Measurements from ENCODE around the gene KNDC1.
"Not testable (repeated sequence)": the region's sequence is repeated elsewhere in the genome, so short reads cannot be mapped to it uniquely, and the experiment has no call there.

Gene KNDC1

DNA sequence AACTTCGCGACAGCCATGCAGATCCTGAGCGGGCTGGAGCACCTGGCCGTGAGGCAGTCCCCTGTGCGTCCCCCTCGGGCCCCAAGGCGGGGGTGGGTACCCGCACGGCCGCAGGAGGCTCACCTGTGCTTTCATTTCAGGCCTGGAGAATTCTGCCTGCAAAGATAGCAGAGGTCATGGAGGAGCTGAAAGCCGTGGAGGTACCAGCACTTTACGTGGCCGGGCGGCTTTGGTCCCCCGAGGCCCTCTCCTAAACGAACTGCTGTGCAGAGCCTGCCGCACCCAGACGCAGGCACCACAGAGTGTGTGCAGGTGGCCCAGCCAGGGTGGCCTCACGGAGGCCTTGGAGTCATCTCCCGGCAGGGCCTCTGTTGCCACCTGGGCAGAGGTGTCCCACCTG lies 58.9 kb downstream of the KNDC1 start:
- H3K4me1 ChIP-seq (ENCODE audit: control insufficient read depth in 5 of 5, insufficient read depth in 5 of 5, low read length in 5 of 5): peaks cover 0 to 4% (median 0%) of the 10 kb centered on the region in 5 donors
- no peak overlapping the region for H3K4me3 ChIP-seq (ENCODE audit: low read depth in 1 of 5, low read length in 5 of 5)
- H3K9me3 ChIP-seq (ENCODE audit: control insufficient read depth in 5 of 5, low read length in 5 of 5): no peaks in the 10 kb centered on the region
- H3K9ac ChIP-seq (ENCODE audit: low read length in 5 of 5): no peak overlapping the region
- no peak overlapping the region for H3K27ac ChIP-seq (ENCODE audit: low read depth, low read length)
- peaks cover 21 to 32% (median 29%) of the 10 kb centered on the region in 5 donors for H3K27me3 ChIP-seq (ENCODE audit: control insufficient read depth in 5 of 5, insufficient read depth in 4 of 5, low read length in 5 of 5)
- no peaks in the 10 kb centered on the region for H3K36me3 ChIP-seq (ENCODE audit: control insufficient read depth in 5 of 5, insufficient read depth in 5 of 5, low read length in 5 of 5)

DNA sequence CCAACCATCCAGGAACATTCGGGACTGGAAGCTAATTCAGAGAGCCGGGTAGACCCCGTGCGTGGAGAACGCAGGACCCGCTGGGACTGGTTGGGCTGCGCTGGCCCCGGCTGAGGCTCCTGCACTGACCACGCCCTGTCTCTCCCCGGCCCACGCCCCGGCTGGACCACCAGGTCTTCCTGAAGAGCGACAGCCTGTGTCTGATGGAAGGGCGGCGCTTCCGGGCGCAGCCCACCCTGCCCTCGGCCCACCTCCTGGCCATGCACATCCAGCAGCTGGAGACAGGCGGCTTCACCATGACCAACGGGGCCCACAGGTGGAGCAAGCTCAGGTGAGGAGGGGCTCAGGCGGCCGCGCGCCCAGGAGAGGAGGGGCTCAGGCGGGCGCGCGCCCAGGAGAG lies 59.8 kb downstream of the KNDC1 start:
- Histone ChIP-seq H3K9me3 (ENCODE audit: control insufficient read depth in 5 of 5, low read length in 5 of 5) (no peaks in the 10 kb centered on the region), H3K4me1 (ENCODE audit: control insufficient read depth in 5 of 5, insufficient read depth in 5 of 5, low read length in 5 of 5) (peaks cover 0 to 4% (median 0%) of the 10 kb centered on the region in 5 donors), H3K27ac (ENCODE audit: low read depth, low read length) (no peak overlapping the region), H3K36me3 (ENCODE audit: control insufficient read depth in 5 of 5, insufficient read depth in 5 of 5, low read length in 5 of 5) (no peaks in the 10 kb centered on the region), H3K27me3 (ENCODE audit: control insufficient read depth in 5 of 5, insufficient read depth in 4 of 5, low read length in 5 of 5) (peaks cover 25 to 34% (median 28%) of the 10 kb centered on the region in 5 donors), H3K4me3 (ENCODE audit: low read depth in 1 of 5, low read length in 5 of 5) (no peak overlapping the region), H3K9ac (ENCODE audit: low read length in 5 of 5) (no peak overlapping the region)

DNA sequence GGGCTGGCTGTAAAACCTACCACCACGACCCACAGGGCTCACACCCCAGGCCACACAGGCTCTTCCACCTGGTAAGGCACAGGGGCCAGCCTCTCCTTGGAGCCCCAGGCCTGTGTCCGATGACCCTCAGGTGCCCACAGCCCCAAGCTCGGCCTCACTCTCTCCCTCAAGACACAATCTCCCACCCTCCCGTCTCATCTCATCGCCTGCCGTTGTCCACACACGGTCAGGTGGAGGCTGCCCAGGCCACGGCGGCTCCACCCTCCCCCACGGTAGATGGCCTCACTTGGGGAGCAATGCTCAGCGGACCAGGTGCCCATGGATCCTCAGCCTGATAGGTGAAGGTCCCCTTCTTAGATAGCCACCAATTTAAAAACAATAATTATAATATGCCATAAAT lies 61.3 kb downstream of the KNDC1 start:
- Histone ChIP-seq H3K27ac (ENCODE audit: low read depth, low read length) (no peak overlapping the region), H3K27me3 (ENCODE audit: control insufficient read depth in 5 of 5, insufficient read depth in 4 of 5, low read length in 5 of 5) (peaks cover 28 to 37% (median 34%) of the 10 kb centered on the region in 5 donors), H3K4me3 (ENCODE audit: low read depth in 1 of 5, low read length in 5 of 5) (no peak overlapping the region), H3K9me3 (ENCODE audit: control insufficient read depth in 5 of 5, low read length in 5 of 5) (no peaks in the 10 kb centered on the region), H3K9ac (ENCODE audit: low read length in 5 of 5) (no peak overlapping the region), H3K36me3 (ENCODE audit: control insufficient read depth in 5 of 5, insufficient read depth in 5 of 5, low read length in 5 of 5) (no peaks in the 10 kb centered on the region), H3K4me1 (ENCODE audit: control insufficient read depth in 5 of 5, insufficient read depth in 5 of 5, low read length in 5 of 5) (peaks cover 0 to 4% (median 0%) of the 10 kb centered on the region in 5 donors)

DNA sequence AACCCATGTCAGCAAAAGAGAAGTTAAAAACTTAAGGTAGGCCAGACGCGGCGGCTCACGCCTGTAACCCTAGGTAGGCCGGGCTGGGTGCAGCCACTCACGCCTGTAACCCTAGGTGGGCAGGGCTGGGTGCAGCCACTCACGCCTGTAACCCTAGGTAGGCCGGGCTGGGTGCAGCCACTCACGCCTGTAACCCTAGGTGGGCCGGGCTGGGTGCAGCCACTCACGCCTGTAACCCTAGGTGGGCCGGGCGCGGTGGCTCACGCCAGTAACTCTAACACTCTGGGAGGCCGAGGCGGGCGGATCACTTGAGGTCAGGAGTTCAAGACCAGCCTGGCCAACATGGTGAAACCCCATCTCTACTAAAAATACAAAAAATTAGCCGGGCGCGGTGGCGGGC lies 61.7 kb downstream of the KNDC1 start:
- not testable (repeated sequence) for H3K9ac ChIP-seq (ENCODE audit: low read length in 5 of 5); H3K9me3 ChIP-seq (ENCODE audit: control insufficient read depth in 5 of 5, low read length in 5 of 5); H3K36me3 ChIP-seq (ENCODE audit: control insufficient read depth in 5 of 5, insufficient read depth in 5 of 5, low read length in 5 of 5); H3K27ac ChIP-seq (ENCODE audit: low read depth, low read length); H3K4me3 ChIP-seq (ENCODE audit: low read depth in 1 of 5, low read length in 5 of 5); H3K4me1 ChIP-seq (ENCODE audit: control insufficient read depth in 5 of 5, insufficient read depth in 5 of 5, low read length in 5 of 5)
- peaks cover 28 to 41% (median 39%) of the 10 kb centered on the region in 5 donors for H3K27me3 ChIP-seq (ENCODE audit: control insufficient read depth in 5 of 5, insufficient read depth in 4 of 5, low read length in 5 of 5)

DNA sequence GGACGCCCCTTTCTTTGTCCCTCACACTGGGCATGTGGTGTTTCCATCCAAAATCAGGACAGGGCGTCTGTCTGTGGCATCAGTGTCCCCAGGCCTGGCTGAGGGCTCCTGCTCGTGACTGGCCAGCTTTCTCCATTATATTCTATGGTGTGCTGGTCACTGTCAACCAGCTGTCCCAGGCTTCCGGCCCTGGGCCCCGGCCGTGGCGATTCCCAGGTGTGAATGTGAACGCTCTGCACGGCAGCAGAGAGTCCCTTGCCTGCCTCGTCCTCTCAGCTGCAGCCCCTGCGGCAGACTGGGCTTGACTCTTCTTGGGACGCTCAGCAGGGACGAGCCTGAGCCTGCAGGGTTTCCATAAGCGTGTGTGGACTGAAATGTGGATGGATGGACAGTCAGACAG lies 64.1 kb downstream of the KNDC1 start:
- H3K36me3 ChIP-seq (ENCODE audit: control insufficient read depth in 5 of 5, insufficient read depth in 5 of 5, low read length in 5 of 5): no peaks in the 10 kb centered on the region
- H3K4me1 ChIP-seq (ENCODE audit: control insufficient read depth in 5 of 5, insufficient read depth in 5 of 5, low read length in 5 of 5): peaks cover 0 to 4% (median 0%) of the 10 kb centered on the region in 5 donors
- peaks cover 27 to 53% (median 46%) of the 10 kb centered on the region in 5 donors for H3K27me3 ChIP-seq (ENCODE audit: control insufficient read depth in 5 of 5, insufficient read depth in 4 of 5, low read length in 5 of 5)
- H3K9me3 ChIP-seq (ENCODE audit: control insufficient read depth in 5 of 5, low read length in 5 of 5): no peaks in the 10 kb centered on the region
- no peak overlapping the region for H3K9ac ChIP-seq (ENCODE audit: low read length in 5 of 5)
- no peak overlapping the region for H3K4me3 ChIP-seq (ENCODE audit: low read depth in 1 of 5, low read length in 5 of 5)
- H3K27ac ChIP-seq (ENCODE audit: low read depth, low read length): no peak overlapping the region

- H3K36me3 ChIP-seq (ENCODE audit: control insufficient read depth in 5 of 5, insufficient read depth in 5 of 5, low read length in 5 of 5): no peaks in the 10 kb centered on the region
- no peak overlapping the region for H3K4me3 ChIP-seq (ENCODE audit: low read depth in 1 of 5, low read length in 5 of 5)
- peaks cover 24 to 50% (median 42%) of the 10 kb centered on the region in 5 donors for H3K27me3 ChIP-seq (ENCODE audit: control insufficient read depth in 5 of 5, insufficient read depth in 4 of 5, low read length in 5 of 5)
- H3K9me3 ChIP-seq (ENCODE audit: control insufficient read depth in 5 of 5, low read length in 5 of 5): no peaks in the 10 kb centered on the region
- H3K4me1 ChIP-seq (ENCODE audit: control insufficient read depth in 5 of 5, insufficient read depth in 5 of 5, low read length in 5 of 5): peaks cover 0 to 4% (median 0%) of the 10 kb centered on the region in 5 donors
- H3K27ac ChIP-seq (ENCODE audit: low read depth, low read length): no peak overlapping the region
- H3K9ac ChIP-seq (ENCODE audit: low read length in 5 of 5): no peak overlapping the region
Observed at GRCh38 chr10:133224756-133225372, 64.8 kb downstream of the KNDC1 start.

DNA sequence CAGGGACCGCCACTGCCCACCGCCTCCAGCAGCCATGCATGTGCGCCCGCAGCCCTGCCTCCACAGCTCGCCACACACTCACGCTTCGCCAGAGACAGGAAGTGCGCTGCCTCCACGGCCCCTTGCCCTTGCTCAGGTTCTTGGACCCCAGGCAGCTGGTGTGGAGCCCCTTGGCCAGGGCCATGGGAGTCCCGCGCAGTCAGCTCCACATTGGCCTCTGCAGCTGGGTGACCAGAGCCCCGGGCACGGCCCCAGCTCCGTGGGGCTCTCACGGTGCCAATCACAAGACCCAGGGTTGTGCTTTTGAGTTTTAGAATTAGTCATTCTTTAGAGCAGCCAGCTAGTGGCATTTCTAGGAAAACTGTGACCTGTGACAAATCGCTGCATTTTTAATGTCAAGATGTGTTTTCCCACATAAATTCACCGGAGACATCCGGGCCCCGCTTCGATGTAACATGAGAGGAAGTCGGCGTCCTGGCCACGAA lies 65.7 kb downstream of the KNDC1 start:
- Histone ChIP-seq H3K9me3 (ENCODE audit: control insufficient read depth in 5 of 5, low read length in 5 of 5) (no peaks in the 10 kb centered on the region), H3K27ac (ENCODE audit: low read depth, low read length) (no peak overlapping the region), H3K4me3 (ENCODE audit: low read depth in 1 of 5, low read length in 5 of 5) (no peak overlapping the region), H3K4me1 (ENCODE audit: control insufficient read depth in 5 of 5, insufficient read depth in 5 of 5, low read length in 5 of 5) (peaks cover 0 to 4% (median 0%) of the 10 kb centered on the region in 5 donors), H3K36me3 (ENCODE audit: control insufficient read depth in 5 of 5, insufficient read depth in 5 of 5, low read length in 5 of 5) (no peaks in the 10 kb centered on the region), H3K9ac (ENCODE audit: low read length in 5 of 5) (no peak overlapping the region), H3K27me3 (ENCODE audit: control insufficient read depth in 5 of 5, insufficient read depth in 4 of 5, low read length in 5 of 5) (peaks cover 22 to 49% (median 42%) of the 10 kb centered on the region in 5 donors)

DNA sequence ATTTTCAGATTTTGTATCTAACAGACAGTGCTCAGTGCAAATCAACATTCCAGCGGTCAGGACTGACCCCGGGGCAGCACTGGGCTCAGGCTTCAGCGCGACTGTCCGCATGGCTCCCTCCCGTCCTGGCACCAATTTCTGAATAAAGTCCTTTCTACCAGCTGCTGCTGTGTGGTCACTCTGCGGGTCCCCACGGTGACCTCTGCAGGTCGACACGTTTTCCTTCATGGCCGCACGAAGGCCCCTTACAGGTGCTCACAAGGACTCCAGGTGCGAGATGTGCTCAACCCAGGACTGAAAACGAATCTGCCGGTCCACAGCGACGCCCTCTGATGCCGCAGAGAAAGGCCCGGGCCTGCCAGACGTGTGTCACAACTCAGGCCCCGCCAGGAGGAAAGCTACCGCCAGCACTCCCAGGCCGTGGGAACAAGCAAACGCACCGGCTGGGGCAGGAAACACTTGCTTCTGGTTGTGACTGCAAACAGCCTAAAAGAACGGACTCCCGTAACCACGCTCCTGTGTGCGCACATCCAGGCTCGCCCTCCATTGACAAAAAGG lies 66.3 kb downstream of the KNDC1 start:
- Histone ChIP-seq H3K9me3 (ENCODE audit: control insufficient read depth in 5 of 5, low read length in 5 of 5) (no peaks in the 10 kb centered on the region), H3K9ac (ENCODE audit: low read length in 5 of 5) (no peak overlapping the region), H3K4me1 (ENCODE audit: control insufficient read depth in 5 of 5, insufficient read depth in 5 of 5, low read length in 5 of 5) (peaks cover 0 to 4% (median 0%) of the 10 kb centered on the region in 5 donors), H3K27me3 (ENCODE audit: control insufficient read depth in 5 of 5, insufficient read depth in 4 of 5, low read length in 5 of 5) (peaks cover 20 to 48% (median 39%) of the 10 kb centered on the region in 5 donors), H3K36me3 (ENCODE audit: control insufficient read depth in 5 of 5, insufficient read depth in 5 of 5, low read length in 5 of 5) (no peaks in the 10 kb centered on the region), H3K4me3 (ENCODE audit: low read depth in 1 of 5, low read length in 5 of 5) (no peak overlapping the region), H3K27ac (ENCODE audit: low read depth, low read length) (no peak overlapping the region)

DNA sequence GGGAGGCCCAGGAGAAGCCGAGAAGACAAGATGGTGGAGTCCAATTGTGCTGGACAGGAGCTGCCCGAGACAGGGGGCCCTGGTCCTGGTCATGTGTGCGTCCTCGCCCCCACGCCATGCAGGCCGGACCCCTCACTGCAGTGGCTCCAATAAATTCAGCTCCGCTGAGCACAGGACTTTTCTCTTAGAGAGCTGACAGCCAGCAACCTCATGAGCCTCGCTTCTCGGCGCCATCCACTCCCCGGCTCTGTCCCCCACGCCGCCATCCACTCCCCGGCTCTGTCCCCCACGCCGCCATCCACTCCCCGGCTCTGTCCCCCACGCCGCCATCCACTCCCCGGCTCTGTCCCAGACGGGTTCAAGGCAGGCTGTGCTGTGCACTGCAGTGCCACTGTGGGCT lies 67.2 kb downstream of the KNDC1 start:
- Histone ChIP-seq H3K27ac (ENCODE audit: low read depth, low read length) (no peak overlapping the region), H3K27me3 (ENCODE audit: control insufficient read depth in 5 of 5, insufficient read depth in 4 of 5, low read length in 5 of 5) (peaks cover 28 to 58% (median 46%) of the 10 kb centered on the region in 5 donors), H3K9ac (ENCODE audit: low read length in 5 of 5) (no peak overlapping the region), H3K9me3 (ENCODE audit: control insufficient read depth in 5 of 5, low read length in 5 of 5) (no peaks in the 10 kb centered on the region), H3K4me1 (ENCODE audit: control insufficient read depth in 5 of 5, insufficient read depth in 5 of 5, low read length in 5 of 5) (peaks cover 0 to 4% (median 0%) of the 10 kb centered on the region in 5 donors), H3K4me3 (ENCODE audit: low read depth in 1 of 5, low read length in 5 of 5) (no peak overlapping the region), H3K36me3 (ENCODE audit: control insufficient read depth in 5 of 5, insufficient read depth in 5 of 5, low read length in 5 of 5) (no peaks in the 10 kb centered on the region)

DNA sequence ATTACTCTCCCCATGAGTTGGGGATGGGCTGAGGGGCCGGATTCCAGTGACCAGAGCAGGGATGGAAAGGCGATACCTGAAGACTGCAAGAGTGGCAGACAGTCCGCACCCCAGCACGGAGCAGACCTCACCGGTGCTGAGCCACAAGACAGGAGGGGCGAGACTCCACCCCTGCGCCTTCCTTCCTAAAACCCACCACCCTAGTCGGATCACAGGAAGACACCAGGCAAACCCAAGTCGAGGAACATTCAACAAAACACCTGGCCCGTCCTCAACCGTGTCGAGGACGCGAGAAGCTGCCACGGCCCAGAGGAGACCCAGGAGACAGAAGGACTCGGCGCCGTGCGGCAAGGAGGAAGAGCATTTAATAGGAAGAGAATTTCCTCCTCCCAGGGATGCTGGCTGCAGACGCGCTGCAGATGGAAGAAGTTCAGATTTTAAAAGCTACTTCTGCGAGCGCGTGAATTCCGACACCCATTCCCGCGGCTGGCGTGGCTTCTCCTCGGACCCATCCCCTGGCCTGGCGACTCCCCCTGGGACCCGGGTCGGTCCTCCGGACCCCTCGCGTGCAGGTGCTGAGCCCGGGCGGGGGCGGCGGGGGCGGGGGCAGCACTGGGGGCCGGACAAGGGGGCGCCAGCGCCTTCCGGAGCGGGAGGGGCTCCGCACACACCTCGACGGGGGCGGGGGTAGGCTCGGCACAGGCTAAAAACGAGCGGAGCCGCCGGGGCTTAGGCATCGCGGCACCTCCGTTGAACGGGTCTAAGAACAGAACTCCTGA lies 69.4 kb downstream of the KNDC1 start:
- H3K27me3 ChIP-seq (ENCODE audit: control insufficient read depth in 5 of 5, insufficient read depth in 4 of 5, low read length in 5 of 5): peaks cover 26 to 63% (median 51%) of the 10 kb centered on the region in 5 donors
- no peak overlapping the region for H3K9ac ChIP-seq (ENCODE audit: low read length in 5 of 5)
- H3K4me1 ChIP-seq (ENCODE audit: control insufficient read depth in 5 of 5, insufficient read depth in 5 of 5, low read length in 5 of 5): peaks cover 0 to 3% (median 0%) of the 10 kb centered on the region in 5 donors
- H3K27ac ChIP-seq (ENCODE audit: low read depth, low read length): no peak overlapping the region
- H3K9me3 ChIP-seq (ENCODE audit: control insufficient read depth in 5 of 5, low read length in 5 of 5): no peaks in the 10 kb centered on the region
- no peak overlapping the region for H3K4me3 ChIP-seq (ENCODE audit: low read depth in 1 of 5, low read length in 5 of 5)
- H3K36me3 ChIP-seq (ENCODE audit: control insufficient read depth in 5 of 5, insufficient read depth in 5 of 5, low read length in 5 of 5): no peaks in the 10 kb centered on the region
